ENCODE measurements around the gene CLASP1.

CLASP1 gene

GRCh38 chr2:121588357-121588756 is 60.9 kb downstream of the CLASP1 start:
- no peaks in the 10 kb centered on the region for H4K20me1 ChIP-seq (ENCODE audit: insufficient read depth)
- no peak for TF ChIP-seq CTCF (conservative IDR thresholded peaks at IDR 0.05; ENCODE audit: low read depth, low read length)

GRCh38 chr2:121587131-121587530 is 62.1 kb downstream of the CLASP1 start:
- Histone ChIP-seq H3K4me1 (ENCODE audit: low read depth, poor library complexity, severe bottlenecking) (no peaks in the 10 kb centered on the region), H2AFZ (ENCODE audit: low read depth) (no peak overlapping the region), H3K27ac (no peak overlapping the region), H3K36me3 (ENCODE audit: insufficient read depth) (no peaks in the 10 kb centered on the region), H3K27me3 (ENCODE audit: insufficient read depth, low read depth) (no peaks in the 10 kb centered on the region), H3K9ac (no peak overlapping the region), H3K4me3 (IDR thresholded peaks at IDR 0.05; ENCODE audit: insufficient read depth, low read depth, low read length) (no peak overlapping the region), H4K20me1 (ENCODE audit: insufficient read depth) (no peaks in the 10 kb centered on the region), H3K4me2 (no peak overlapping the region), H3K79me2 (ENCODE audit: insufficient read depth, low read depth) (no peaks in the 10 kb centered on the region; the same call in 1 of the 2 replicates)
- TF ChIP-seq CTCF (conservative IDR thresholded peaks at IDR 0.05; ENCODE audit: low read depth, low read length) = no peak

More at GRCh38 chr2:121588357-121588756, 60.9 kb downstream of the CLASP1 start:
- H3K4me1 ChIP-seq (ENCODE audit: low read depth, poor library complexity, severe bottlenecking) = no peaks in the 10 kb centered on the region
- no peak overlapping the region for H3K4me2 ChIP-seq
- no peak overlapping the region for H3K27ac ChIP-seq
- no peak overlapping the region for H3K9ac ChIP-seq
- H3K36me3 ChIP-seq (ENCODE audit: insufficient read depth) = no peaks in the 10 kb centered on the region
- H3K4me3 ChIP-seq (IDR thresholded peaks at IDR 0.05; ENCODE audit: insufficient read depth, low read depth, low read length) = no peak overlapping the region
- no peaks in the 10 kb centered on the region for H3K27me3 ChIP-seq (ENCODE audit: insufficient read depth, low read depth)
- H3K79me2 ChIP-seq (ENCODE audit: insufficient read depth, low read depth) = no peaks in the 10 kb centered on the region; the same call in 1 of the 2 replicates
- no peak overlapping the region for H2AFZ ChIP-seq (ENCODE audit: low read depth)

- Histone ChIP-seq H3K27me3 (ENCODE audit: insufficient read depth, low read depth) (no peaks in the 10 kb centered on the region), H3K79me2 (ENCODE audit: insufficient read depth, low read depth) (no peaks in the 10 kb centered on the region; the same call in 1 of the 2 replicates), H3K4me3 (IDR thresholded peaks at IDR 0.05; ENCODE audit: insufficient read depth, low read depth, low read length) (no peak overlapping the region), H3K4me2 (no peak overlapping the region), H3K27ac (no peak overlapping the region), H3K36me3 (ENCODE audit: insufficient read depth) (no peaks in the 10 kb centered on the region), H3K9ac (no peak overlapping the region), H2AFZ (ENCODE audit: low read depth) (no peak overlapping the region), H3K4me1 (ENCODE audit: low read depth, poor library complexity, severe bottlenecking) (no peaks in the 10 kb centered on the region), H4K20me1 (ENCODE audit: insufficient read depth) (no peaks in the 10 kb centered on the region)
- TF ChIP-seq CTCF (conservative IDR thresholded peaks at IDR 0.05; ENCODE audit: low read depth, low read length) = no peak
Observed at GRCh38 chr2:121584741-121585140, 64.5 kb downstream of the CLASP1 start.

- Histone ChIP-seq H3K4me3 (IDR thresholded peaks at IDR 0.05; ENCODE audit: insufficient read depth, low read depth, low read length) (no peak overlapping the region), H3K36me3 (ENCODE audit: insufficient read depth) (no peaks in the 10 kb centered on the region), H3K79me2 (ENCODE audit: insufficient read depth, low read depth) (no peaks in the 10 kb centered on the region; the same call in 1 of the 2 replicates), H3K27ac (no peak overlapping the region), H3K4me2 (no peak overlapping the region), H3K4me1 (ENCODE audit: low read depth, poor library complexity, severe bottlenecking) (no peaks in the 10 kb centered on the region), H2AFZ (ENCODE audit: low read depth) (no peak overlapping the region), H3K27me3 (ENCODE audit: insufficient read depth, low read depth) (no peaks in the 10 kb centered on the region), H3K9ac (no peak overlapping the region), H4K20me1 (ENCODE audit: insufficient read depth) (no peaks in the 10 kb centered on the region)
- TF ChIP-seq CTCF (conservative IDR thresholded peaks at IDR 0.05; ENCODE audit: low read depth, low read length) = no peak
Observed at GRCh38 chr2:121583555-121583954, 65.7 kb downstream of the CLASP1 start.

Measured in KMS-11 (cell line).